Activated CD4-positive, CD25-positive, alpha-beta regulatory T cell treated with anti-CD3 and anti-CD28 coated beads, Interleukin-2, amount 50 U/mL, for 24 hours (primary cell): ENCODE measurements around the gene TAF11L13.

Source experiments
- ATAC-seq, 2 donors: fragments of 150-1000 bp; cut with Tn5 transposase; one replicate each; pipeline ENCODE4 v1.10.0; 2021; ENCODE audit warnings: mild to moderate bottlenecking in 1 of 2, moderate library complexity in 1 of 2

Gene TAF11L13

GRCh38 chr5:17680737-17681136, 48.8 kb downstream of the TAF11L13 start:
- ATAC-seq = no peak
